Measurements from ENCODE around the gene CALHM2.
"Not testable (repeated sequence)": the region's sequence is repeated elsewhere in the genome, so short reads cannot be mapped to it uniquely, and the experiment has no call there.

The CALHM2 gene, protein sequence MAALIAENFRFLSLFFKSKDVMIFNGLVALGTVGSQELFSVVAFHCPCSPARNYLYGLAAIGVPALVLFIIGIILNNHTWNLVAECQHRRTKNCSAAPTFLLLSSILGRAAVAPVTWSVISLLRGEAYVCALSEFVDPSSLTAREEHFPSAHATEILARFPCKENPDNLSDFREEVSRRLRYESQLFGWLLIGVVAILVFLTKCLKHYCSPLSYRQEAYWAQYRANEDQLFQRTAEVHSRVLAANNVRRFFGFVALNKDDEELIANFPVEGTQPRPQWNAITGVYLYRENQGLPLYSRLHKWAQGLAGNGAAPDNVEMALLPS

DNA sequence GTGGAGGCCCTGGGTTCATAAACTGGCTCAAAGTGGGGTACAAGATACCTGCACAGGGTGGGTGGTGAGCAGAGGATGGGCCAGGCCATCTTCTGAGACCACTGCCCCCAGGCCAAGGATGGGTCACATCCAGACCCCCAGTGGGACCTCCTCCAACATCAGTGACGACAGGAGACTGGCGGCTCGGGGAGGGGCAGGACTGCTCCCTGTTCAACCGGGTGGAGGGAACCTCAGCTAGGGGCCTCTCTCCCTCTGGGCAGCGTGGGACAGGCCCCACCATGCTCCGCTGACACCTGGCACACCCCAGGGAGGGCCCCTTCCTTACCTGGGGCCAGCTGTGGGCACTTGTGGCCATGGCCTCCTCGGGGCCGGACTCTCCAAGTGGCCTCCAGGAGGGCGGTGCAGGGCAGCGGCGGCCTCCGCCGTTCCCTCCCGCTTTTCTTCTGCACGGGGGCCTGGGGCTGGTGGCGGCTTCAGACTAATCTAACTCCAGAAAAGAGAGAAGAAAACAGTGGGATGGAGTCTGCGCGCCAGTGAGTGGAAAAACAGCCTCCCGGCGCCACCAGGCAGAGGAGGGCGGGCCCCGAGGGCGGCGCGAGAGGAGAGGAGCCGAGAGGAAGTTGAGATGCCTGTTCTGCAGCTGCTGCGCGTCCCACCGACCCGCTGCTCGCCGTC is at the start of gene CALHM2:
CALHM2 (minus strand) TSS at position 540 of the 675 bp plus-strand sequence. CDS start 2,429 bp downstream, outside the sequence.
- DNase-seq (ENCODE audit: low spot score), result peak; percentile 68

DNA sequence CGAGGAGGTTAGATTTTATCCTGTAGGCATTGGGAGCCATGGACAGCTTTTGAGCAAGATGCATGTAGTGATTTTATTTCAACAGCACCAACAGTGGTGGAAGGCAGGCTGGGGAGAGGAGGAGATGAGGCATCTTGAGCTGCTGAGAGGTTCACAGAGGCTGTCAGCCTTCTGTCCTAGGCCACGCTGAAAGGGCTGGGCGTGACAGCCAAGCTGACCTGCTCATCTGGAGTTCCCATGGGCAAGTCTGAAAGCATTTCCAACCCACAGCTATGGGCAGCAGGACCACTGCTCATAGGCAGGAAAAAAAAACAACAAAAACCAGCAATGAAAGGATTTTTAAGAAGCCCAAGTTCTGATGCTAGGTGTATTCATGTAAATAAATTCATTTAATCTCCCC is 49.0 kb upstream of the CALHM2 start:
- DNase-seq (ENCODE audit: low spot score), result no peak

DNA sequence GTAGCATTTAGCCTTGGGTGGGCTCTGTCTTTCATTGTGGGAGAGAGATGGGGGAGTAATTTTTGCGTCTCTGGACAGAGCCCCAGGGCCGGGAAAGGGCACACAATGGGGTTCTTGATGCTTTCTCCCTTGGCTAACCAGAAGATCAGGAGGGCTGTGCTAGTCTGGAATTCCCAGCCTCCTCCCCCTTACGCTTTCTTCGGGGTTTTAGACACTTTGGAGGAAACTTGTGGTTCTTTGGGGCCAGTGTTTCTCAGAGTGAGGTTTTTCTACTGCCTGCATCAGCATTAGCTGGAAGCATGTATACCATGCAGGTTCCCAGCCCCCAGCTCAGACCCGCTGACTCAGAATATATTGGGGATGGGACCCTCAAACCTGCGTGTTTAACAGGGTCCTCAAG is 48.3 kb upstream of the CALHM2 start:
- DNase-seq (ENCODE audit: low spot score), result no peak

DNA sequence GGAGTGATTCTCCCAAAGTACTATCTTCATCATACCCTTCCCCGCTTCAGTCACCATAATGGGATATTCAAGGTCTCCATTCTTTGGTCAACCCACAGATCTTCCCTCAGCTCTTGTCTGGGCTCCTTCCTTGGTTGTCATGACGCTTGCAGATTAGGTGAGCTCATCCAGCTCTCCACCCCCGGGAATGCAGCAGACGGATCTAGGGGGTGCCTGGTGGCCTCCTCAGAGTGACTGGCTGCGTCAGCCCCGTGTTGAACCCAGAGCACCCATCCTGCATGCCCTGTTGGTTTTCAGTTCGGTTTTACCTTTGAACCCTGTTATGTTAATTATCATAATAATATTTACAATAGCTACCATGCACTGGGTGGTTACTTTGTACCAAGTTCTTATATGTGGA is 47.7 kb upstream of the CALHM2 start:
- no peak for DNase-seq (ENCODE audit: low spot score)

DNA sequence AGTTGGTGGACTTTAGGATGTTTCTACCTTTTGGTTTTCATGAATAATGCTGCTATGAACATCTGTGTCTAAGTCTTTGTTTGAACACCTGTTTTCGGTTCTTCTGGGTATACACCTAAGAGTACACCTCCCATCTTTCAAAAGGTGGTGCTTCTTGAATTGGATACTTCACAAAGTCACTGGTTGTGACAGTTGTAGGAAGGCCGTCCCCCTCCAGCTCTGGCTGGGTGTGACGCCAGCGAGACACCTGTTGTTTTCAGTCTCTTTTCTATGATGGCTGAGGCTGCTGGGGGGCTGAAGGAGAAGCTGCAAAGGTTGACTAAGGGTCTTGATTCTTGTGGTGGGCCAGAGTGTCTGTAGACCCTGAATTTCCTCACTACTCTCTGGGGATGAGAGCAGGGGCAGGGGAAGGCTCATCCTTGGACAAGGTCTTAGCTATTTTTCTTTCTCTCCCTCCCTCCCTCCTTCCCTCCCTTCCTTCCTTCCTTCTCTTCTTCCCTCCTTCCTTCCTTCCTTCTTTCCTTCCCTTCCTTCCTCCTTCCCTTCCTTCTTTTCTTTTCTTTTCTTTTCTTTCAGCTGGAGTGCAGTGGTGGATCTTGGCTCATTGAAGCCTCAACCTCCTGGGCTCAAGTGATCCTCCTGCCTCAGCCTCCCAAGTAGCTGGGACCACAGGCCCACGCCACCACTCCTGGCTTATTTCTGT is 46.9 kb upstream of the CALHM2 start:
- DNase-seq (ENCODE audit: low spot score), result no peak

DNA sequence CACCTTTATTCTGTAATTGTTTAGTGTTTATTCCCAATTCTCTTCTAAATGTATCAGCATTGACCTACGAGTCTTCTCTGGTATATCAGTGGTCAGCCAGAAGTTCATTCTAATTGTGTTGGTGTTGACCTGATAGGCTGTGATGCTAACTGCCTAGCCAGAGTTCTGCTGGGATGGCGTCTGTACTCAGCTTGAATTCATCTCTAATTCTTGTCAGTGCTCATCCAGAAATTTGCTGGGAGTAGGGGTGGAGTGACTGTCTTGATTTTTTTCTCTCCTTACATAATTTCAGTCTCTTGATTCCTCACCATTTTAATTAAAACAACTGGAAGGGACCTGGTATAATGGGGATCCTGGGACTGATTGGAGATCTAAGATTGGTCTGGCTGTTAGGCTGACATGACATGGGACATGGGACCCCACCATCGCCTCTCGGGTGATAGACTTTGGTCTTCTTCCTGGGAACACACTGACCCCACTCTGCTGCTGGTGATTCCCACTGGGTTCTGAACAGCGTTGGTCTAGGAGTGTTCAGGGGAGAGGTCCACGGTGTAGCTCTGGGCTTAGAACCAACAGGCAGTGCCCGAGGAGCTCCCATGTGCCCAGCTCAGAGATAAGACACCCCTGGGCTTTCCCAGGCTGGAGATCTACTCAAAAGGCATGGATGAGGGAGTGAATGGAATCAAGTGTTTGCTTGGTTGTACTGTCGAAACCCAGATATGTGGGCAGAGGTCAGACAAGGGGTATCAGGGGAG is 45.2 kb upstream of the CALHM2 start:
- DNase-seq (ENCODE audit: low spot score), result no peak

DNA sequence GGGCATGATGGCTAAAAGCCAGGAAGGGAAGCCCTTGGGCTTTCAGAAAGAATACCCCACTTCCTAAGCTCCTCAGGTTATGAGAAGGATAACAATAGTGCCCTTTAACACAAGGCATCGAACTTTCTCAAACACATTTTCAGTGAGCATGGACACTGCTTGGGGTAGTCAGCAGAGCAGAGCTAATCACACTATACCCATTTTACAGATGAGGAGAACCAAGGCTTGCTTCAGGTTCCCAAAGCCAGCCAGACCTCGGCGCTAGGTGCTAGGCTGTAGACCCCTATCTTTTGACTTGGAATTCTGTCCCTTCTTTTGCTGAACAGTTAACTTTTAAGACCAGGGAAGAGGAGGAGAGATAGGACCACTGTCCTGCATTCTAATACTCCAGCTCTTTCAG is 43.2 kb upstream of the CALHM2 start:
- DNase-seq (ENCODE audit: low spot score), result no peak

DNA sequence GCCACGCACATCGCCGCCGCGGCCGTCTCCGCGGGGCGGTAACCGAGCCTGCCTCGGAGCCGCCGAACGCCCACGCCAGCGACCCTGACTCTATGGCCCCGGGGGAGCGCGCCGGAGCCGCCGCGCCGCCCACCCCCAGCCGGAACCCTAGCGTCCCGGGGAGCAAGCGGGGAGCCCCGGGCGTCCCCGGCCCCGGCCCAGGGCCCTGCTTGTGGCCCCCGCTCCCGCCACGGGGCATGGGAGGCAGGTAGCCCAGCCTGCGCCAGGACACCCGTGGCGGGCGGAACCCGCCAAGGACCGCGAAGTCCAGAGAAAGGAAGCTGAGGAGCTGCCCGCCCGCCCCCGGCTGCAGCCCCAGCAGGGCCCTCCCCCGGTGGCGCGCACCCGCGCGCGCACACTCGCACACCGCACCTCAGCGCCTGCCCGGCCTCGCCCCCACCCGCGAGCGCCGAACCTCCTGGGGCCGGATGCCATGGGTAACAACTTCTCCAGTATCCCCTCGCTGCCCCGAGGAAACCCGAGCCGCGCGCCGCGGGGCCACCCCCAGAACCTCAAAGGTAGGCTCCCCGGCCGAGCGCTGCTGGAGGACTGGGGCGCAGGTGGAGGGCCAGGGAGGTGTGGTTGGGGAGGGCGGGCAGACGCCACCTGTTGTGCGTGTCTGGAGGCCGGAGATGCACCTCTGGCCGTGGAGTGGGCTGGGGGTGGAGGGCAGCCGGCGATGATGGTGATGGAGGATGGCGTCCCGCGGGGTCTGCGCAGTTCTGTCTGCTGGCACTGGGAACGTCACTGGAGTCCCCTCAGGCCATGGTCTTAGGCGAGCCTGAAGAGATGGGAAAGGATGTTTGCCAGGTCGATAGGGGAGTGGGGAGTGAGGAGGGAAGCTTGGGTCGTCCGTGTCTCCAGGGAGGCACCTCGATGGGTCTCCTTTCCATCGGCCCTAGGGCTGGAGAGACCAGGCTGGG is 42.0 kb upstream of the CALHM2 start:
- DNase-seq (ENCODE audit: low spot score), result no peak

DNA sequence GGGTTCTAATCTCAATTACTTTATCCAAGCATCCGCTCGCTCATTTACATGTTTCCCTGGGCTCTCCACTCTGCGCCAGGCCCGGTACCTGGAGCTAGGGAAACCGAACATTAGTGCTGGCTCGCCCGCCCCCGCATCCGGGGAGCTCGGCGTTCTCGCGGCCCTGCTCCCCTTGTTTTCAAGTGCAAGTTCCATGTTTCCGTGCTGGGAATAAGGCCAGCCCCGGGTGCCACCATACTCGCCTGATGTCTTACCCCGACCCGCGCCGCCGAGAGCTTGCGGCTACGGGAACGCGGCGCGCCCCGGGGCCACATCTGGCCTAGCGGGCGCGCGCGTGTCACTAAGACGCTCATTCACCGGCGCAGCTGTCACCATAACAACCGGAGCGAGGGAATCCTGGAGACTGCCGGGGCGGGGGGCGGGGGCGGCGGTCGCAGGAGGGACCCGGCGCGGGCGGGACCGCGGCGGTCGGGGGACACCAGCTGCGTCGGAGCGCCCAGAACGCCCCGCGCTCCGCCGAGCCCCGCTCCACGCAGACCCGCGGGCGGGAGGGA is 41.3 kb upstream of the CALHM2 start, which contains the start of gene NEURL1:
NEURL1 (plus strand) TSS at position 344 of the 554 bp plus-strand sequence. CDS start 683 bp downstream, outside the sequence.
- no peak for DNase-seq (ENCODE audit: low spot score)

DNA sequence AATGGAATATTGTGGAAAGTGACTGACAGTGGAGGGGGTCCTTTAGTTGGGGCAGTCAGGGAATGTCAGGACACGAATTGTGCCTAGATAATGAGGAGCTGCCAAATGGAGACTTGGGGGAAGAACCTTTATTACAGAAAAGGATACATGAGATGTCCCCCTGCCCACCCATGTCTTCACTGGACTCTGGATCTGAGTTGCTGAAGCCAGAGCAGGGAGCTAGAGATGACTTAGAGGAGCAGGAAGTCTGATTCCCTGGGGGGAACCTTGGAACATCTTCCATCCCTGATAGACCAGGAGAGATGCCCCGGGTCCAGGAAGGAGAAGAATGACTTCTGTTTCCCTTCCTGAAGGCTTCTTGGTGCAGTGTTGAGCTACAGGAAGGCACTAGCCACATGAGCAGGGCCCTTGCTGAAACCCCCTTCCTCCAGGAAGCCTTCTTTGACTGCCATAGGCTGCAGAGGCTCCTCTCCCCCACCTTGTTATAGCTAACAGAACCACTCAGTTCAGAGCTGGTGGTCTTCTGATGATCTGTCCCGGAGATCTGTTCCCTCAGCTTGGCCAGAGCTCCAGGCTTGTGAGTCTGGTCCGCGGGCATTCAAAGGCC is 40.6 kb upstream of the CALHM2 start:
- no peak for DNase-seq (ENCODE audit: low spot score)

DNA sequence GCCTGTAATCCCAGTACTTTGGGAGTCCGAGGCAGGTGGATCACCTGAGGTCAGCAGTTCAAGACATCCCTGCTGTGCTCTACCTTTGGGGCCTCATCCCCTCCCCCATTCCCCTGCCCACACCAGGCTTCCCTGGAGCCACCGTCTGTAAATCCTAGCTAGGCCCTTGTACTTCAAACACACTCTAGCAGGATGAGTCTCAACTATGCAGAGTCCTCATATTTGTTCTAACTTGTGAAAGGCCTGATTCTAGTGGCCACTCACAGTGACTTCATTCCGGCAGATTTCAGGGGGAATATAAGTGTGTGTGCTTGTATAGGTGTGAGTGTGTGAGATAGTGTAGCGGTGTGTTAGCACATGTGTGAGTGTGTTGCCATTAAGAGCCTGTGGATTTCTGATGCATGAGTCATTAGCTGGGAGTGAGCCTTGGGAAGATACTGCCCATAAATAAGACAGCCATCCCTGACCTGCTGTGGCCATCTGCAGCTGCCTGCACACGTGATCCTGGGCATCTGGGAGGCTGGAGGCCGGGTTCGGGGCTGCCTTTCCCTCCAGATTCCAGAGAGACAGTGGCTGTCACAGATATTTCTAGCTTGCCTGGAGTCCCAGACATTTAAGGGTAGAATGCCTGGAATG is 39.7 kb upstream of the CALHM2 start:
- DNase-seq (ENCODE audit: low spot score), result peak; percentile 53

DNA sequence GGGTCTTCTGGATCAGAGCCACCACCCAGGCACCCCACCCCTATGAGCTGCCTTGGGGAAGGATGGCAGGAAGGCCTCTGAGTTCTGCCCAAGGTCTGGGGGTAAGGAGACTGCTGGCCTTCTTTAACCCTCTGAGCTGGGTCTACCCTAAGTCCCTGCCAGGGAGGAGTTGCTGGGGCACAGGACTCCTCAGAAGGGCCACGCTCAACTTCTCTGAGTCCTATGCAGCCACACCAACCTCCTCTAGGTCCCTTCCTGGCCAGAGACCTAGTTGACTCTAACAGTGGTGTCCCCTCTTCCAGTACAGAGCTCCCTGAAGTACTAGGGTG is 38.8 kb upstream of the CALHM2 start:
- no peak for DNase-seq (ENCODE audit: low spot score)

DNA sequence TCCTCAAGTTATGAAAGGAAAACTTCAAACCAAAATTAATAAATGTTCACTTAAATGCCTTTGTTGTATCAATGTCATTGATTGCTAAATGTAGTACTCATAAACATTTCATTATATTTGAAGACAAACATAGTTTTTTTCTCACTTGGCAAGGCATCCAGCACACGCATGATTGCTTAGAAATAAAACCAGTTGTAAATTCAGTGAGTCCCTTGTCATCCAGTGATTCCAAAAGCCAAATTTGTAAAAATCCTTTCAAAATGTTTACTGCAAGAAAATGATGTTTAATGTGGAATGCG is 35.2 kb upstream of the CALHM2 start:
- DNase-seq (ENCODE audit: low spot score), result no peak

DNA sequence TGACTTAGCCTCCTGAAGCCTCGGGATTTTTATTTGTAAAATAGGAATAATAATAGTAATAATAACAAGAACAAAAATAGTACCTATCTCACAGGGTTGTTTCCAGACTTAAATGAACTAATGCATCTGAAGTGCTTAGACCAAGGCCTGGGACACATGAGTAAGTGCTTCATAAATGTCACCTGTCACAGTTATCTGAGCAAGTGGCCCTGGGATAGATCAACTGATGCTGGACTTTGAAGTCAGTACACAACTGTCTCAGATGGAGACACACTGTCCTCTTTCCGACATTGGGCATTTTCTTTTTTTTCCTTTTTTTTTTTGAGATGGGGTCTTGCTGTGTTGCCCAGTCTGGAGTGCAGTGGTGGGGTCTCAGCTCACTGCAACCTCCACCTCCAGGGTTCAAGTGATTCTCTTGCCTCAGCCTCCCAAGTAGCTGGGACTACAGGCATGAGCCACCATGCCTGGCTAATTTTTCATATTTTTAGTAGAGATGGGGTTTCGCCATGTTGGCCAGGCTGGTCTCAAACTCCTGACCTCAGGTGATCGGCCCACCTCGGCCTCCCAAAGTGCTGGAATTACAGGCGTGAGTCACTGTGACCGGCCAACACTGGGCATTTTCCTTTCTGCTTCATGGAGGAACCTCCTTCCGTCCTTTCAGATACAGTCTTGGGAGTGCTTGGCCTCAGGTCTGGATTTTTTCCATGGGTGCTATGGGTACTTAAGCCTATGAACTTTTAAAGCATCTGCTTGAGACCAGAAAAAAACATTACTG is 34.7 kb upstream of the CALHM2 start:
- DNase-seq (ENCODE audit: low spot score), result not testable (repeated sequence)

DNA sequence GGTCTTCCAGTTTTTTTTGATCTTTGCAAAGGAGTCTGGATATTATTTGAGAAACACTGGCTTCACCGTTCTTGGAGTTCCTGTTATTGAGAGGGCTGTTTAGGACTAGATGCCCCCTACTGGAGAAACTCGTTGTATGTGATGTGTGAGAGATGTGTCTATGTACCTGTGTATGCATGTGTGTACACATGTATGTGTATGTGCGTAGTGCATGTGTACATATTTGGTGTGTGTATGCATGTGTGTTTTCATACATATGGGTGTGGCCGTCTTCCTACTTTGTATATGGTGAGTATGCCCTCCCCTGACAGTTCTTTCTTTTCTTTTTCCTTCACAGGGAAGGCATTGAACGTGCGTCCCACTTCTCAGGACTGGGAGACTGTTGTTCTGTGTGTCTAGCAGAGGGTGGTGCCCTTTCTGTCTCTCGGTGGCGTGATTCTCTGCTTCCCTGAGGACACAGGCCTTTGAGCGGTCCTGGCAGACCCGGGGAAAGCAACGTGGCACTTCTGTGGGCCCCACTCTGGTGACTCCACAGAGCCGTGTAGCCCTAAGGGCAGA is 29.9 kb upstream of the CALHM2 start:
- peak; percentile 49 for DNase-seq (ENCODE audit: low spot score)

DNA sequence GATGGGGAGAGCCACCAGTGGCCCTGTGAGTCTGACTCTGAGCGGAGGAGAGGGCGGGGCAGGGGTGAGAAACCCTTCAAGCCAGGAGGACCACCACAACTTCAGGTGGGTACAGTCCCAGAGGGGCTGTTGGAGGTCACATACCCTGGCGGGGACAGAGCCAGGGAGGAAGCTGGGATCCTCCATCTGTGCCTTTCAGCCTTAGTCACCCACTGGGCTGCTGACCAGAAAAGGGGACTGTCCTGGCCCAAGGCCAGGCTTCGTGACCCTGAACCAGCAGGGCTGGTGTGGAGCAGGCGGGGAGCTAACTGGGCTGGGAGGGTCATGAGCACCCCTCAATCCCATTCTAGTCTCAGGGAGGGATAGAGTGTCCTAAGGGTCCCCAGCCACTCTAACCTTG is 28.4 kb upstream of the CALHM2 start:
- no peak for DNase-seq (ENCODE audit: low spot score)

DNA sequence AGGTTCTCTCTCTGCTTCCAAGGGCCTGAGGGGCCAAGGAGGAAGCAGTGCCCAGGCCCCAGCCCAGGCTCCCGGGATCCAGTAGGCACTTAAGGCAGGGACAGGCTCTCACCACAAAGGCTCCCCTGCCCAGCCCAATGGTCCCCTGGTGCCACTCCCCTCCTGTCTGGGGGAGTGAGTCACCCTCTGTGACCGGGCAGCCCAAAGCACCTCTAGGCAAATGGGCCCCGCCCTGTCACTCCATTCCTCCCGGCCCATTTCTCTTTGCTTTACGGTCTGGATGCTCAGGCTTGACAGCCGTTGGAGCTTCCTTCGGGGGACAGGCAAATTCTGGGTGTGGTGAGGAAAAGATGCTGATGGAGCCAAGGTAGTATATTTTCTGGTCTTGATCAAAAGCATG is 27.0 kb upstream of the CALHM2 start, which contains the start of gene CALHM3:
CALHM3 (minus strand) TSS at position 106 of the 400 bp plus-strand sequence. CDS start 208 bp downstream, outside the sequence.
- no peak for DNase-seq (ENCODE audit: low spot score)

DNA sequence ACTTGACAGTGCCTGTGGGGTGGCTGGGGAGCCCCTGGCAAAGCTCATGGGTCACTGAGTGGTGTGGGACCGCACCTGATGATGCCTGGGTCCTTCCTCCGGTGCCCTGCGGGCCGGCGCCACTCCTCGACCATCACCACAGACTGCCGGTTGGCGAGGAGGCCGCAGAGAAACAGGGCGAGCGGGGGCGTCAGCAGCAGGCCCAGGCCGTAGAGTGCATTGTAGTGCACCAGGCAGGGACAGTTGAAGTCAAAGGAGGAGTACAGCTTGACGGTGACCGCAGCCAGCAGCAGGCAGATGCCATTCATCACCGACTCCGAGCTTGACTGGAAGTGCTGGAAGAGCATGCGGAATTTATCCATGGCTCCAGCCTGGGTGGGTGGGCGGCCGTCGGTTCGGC is 26.5 kb upstream of the CALHM2 start:
- no peak for DNase-seq (ENCODE audit: low spot score)
